Fibroblast of upper back skin (primary cell): ENCODE data around the gene EPSTI1.
"Not testable (repeated sequence)": the region's sequence is repeated elsewhere in the genome, so short reads cannot be mapped to it uniquely, and the experiment has no call there.

Experiments
- DNase-seq: peaks from one replicate; pipeline ENCODE4 v3.0.0-alpha.2; 2013

Gene EPSTI1

DNA sequence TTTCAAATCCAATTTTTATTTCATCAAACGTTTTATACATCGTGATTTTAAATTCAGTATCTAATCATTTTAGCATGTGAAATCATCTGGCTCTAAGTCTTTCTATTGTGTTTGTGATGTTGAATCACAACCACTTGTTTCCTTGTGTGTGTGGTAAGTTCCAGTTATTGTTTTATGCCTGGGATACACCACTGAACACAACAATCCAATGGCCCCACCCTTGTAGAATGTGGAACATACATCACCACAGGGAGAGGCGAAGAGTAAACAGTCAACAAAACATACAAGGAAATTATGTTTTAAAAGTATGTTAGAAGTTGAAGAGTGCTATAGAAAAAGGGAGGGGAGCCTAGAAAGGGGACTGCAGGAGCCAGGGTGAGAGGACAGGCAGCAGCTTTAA, 100.5 kb downstream of the EPSTI1 start:
- DNase-seq, result no peak

DNA sequence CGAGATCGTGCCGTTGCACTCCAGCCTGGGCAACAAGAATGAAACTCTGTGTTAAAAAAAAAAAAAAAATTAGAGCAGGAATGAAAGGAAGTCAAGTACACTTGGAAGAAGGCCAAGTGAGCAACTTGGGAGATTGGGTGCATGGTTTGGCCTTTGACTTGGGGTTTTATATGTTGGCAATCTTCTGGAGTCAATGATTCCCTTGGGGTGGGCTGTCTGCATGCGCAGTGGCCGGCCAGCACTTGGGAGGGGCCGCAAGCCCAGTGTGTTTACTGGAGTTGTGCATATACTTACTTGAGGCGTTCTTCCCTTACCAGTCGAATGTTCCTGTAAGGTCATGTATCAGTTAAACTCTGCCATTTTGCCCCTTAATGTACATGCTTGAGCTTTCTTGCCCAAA, 106.7 kb downstream of the EPSTI1 start:
- DNase-seq, result peak; percentile 25

DNA sequence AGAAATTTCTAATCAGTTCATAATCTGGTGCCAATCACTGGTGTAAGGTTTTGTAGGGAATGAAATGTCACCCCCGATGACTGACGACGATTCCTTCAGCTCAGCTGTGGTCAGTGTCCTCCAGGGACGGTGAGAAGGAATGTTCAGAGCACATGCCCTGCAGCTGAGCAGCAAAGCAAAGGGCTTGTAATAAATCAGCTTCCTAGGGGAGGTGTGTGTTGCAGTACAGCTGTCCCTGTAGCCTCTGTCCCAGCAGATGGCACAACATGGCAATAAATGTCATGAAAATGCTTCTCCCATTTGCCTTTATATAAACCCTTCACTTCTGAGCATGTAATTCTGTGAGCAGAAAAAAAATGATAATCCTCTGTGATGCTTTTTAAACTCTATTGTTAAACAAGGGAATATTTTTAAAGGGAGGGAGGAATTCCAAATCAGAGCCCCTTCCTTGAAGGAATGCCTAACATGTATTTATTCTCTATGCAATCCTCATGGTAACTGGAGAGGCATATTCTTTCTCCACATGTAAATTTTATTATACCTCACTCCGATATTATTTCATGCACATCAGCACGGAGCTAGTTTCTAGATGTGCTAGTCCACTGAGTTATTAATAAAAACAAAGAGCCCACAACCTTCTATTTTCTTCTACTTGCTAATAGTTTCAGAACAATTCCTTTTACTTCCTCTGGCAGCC, 108.1 kb downstream of the EPSTI1 start:
- peak; percentile 83 for DNase-seq

DNA sequence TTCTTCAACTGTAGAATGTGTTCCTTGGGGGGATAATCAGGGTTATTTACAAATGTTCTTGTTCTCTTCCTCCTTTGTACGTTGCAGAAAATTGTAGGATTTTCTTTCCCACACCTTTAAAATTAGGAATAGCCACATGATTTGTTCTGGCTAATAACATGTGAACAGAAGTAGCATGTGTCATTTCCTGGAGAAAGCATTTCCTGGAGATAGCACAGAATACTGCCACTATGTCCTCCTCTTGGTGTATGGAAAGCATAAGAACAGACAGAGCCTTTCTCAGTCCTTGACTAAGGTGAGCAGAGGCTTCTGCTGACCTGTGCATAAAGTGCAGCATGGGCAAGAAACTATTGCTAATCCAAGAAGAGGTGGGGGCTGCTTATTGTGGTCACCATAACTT, 108.9 kb downstream of the EPSTI1 start:
- DNase-seq, result no peak

DNA sequence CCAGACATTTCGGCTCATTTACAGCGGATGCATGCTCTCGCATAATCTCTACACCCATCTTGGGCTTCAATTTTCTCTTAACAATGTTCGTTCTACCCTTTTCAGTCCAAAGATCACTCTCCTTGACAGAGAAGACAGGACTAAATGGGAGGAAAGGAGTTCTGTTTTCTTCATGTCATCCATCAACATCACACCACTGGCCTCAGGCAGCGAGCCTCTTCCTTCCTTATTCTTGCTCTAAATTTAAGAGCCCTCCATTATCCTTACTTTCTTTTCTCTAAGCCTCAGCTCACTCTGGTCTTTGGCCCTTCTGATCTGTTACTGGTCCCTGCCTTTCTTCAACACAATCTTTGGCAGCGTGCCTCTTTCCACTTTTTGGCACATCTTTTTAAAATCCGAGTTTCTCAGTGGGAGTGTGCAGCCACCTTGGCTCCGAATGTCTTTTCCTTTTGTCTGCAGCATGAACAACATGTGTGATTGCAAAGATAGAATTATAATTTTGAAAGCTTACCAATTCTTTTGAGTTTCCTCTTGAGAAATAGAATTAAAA, 111.9 kb downstream of the EPSTI1 start:
- DNase-seq, result peak; percentile 50

DNA sequence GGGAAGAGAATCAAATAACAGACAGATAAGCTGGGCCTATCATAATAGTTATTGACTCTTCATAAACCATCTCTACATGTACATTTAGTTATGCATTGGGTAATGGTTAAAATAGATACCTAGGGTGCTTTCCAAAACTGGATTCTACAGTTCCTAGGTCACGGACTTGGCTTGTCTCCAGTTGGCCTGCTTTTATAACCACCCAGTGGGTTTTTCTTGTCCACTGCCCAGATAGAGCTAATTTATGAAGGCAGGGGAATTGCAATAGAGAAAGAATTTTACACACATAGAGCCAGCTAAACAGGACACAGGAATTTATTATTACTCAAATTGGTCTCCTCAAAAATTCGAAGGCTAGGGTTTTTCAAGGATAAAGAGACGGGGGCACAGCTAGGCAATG, 113.3 kb downstream of the EPSTI1 start:
- DNase-seq, result peak; percentile 82

DNA sequence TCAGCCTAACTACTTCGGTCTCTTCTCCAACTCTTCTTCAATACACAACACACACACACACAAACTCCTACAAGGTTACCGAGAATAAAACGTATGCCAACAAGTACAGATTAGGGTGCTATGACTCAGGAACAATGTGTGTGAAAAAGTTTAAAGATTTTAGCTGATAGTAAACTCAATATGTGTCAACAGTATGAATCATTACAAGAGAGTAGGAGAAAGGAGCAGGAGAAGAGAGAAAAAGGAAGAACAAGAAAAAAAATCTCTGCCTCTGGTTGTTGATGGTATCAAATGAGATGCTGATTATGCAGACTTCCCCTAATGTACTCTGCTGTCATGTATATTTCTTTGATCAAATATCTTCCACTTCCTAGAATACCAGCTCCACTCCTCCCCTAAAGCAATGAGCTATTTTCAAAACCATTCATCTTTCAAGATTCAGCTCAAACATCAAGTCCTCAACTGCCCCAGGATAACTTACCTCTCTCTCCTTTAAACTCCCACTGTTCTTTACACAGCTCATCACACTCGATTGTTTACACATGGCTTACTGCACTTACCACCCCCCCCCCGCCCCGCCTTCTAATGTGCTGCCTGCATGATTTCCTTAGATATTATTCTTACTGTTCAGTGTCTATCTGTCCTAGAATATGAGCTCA, 115.0 kb downstream of the EPSTI1 start:
- peak; percentile 62 for DNase-seq

DNA sequence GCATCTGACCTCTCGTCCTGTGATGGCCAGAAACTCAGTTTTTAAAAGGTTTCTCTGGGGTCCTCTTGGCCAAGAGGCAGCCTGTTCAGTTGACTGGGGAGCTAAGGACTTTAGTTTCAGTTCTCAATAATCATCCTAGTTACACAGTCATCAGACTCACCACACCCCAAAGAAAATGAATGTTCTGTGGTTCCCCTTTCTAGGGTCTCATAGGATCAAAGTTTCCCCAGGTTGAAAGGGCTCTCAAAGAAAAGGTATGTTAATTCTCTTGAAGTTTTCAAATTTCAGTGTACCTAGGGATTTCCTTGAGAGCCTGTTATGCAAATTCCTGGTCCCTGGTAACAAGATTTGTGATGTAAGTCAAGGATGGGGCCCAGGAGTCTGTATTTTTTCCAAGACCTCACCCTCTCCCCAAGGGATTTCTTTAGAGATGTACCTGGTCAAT, 115.7 kb downstream of the EPSTI1 start:
- DNase-seq, result no peak

DNA sequence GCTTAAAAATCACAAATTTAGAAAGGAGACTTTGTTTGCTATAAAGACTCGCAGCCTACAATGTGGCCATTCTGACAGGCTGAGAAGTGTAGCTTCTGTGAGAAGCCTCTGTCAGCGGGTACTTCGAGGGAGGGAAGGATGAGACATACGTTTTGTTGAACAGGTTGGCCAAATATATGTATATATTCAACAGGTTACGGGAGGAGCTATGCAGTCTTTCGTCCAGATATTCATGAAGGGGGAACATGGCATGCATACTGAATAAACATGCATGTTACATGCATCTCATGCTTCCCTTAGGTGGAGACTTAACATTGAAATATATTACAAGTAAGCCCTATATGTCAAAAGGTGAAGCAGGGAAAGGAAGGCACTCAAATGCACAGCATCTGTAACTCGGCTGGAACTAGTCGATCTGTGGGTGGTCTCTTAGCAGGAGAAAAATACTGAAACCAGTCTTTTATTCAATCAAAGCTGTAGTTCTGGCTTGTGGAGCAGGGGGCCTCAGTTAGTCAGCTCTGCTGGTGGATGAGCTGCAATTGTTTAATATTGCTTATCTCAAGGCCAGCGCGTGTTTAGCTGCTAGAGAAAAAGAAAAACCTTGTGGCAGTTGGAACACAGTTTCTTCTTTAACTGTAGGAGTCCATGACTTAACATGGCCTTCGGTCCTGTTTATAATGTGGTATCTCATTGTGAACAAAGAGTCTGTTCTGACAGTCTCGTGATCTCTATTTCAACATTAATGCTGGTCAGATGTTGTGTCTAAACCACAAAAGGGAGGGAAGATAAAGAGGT, 116.4 kb downstream of the EPSTI1 start:
- peak; percentile 68 for DNase-seq

DNA sequence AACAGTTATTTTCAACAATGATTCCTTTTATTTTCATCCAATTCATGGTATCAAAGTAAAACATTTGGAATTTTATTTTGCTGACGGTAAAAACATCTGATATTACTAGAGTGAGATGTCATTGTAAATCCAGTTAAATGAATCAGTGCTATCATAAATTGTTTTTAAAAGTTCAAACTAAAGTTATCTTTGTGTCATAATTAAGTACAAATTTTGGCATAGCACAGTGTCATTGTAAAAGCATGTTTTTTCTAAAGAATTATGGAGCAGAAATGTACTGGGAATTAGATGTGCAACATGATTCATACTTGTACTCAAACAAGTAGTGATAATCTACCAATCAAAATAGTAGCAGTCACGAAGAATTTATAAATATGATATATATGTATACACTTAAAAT, 117.8 kb downstream of the EPSTI1 start:
- DNase-seq, result no peak

DNA sequence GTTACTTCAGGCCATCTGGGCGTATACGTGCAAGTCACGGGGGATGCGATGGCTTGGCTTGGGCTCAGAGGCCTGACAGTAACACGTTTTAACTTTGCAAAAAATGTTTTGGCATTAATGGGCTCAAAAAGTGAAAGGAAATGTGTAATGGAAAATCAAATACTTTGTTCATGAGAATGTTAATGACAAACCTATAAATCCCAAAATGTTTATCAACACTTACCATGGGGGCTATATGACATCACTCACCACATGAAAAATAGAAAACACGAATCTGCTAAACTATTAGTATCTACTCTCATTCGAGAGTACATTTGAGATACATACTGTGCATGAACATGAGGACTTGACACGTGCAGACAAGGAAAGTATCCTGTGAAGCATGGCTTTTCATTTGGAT, 119.0 kb downstream of the EPSTI1 start:
- DNase-seq, result peak; percentile 50

DNA sequence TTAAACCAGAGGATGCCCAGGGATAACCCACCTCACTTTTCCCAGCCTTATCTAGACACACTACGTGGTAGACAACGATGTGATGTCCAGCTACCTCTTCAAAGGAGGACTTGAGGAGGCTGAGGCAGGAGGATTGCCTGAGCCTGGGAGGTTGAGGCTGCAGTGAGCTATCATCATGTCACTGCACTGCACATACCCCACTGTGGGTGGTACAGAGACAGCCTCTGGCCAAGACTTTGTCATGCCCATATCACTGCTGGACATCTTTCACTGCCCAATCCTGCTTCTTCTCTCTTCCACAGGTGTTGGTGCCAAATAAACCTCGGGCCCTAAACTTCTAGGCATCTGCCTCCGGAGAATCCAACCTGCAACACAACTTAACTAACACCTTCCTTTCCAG, 124.8 kb downstream of the EPSTI1 start:
- no peak for DNase-seq

DNA sequence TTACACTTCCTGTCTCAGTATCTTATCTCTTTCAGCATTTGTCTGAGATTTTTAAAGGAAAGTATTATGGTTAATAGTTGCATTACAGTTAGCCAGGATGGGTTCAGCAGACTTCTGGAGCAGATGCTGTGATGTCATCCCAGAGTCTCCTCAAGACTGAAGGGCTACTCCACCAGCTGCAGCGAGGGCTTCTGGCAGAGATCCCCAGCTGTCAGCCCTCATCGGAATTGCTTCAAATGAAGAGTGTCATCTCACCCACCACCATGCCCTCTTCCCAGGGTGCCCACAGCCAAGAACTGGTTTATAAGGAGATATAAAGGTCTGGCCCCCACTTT, 126.3 kb downstream of the EPSTI1 start:
- no peak for DNase-seq

DNA sequence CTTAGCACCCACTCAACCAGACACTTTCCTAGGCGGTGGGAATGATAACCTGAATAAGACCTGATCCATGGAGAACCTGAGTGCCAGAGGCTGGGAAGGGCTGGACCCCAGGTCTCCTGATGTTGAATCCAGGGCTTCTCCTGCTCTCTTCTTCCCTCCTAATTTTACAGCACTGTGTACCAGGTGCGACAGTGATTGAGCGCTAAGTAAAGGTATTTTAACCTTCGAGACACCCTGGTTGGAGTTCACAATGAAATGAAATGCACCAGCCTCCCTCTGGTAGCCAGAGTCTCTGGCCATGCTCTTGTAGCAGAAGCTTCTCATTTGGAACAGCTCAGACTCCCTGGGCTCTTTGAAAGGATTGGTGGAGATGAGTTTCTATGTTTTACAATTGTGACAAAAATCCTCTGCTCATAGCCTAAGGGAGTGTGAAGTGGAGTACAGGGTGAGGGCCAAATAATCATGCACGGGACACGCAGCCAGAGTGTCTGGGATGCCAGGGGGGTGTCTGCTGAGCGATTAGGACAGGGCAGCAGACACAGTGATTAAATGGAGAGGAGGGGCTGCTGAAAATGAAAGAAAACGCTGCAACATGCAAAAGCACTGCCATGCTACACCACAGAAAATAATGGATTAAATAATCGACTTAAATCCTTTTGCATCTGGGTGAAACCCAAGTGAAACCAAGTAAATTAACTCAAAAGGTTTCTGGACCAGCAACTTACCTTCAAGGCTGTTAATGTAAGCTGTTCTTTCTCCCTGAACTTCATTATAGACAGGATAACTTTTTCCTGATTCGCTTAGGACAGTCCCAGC, 126.9 kb downstream of the EPSTI1 start:
- DNase-seq, result no peak

DNA sequence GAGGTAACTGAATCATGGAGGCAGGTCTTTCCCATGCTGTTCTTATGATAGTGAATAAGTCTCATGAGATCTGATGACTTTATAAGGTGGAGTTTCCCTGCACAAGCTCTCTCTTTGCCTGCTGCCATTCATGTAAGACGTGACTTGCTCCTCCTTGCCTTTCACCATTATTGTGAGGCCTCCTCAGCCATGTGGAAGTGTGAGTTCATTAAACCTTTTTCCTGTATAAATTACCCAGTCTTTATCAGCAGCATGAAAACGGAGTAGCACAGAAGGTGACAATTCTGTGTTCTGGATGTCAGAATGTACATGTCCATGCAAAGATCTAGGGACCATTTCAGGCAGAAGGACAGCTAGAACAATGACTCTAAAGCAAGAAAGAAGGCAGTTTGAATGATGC, 129.7 kb downstream of the EPSTI1 start:
- DNase-seq, result not testable (repeated sequence)

DNA sequence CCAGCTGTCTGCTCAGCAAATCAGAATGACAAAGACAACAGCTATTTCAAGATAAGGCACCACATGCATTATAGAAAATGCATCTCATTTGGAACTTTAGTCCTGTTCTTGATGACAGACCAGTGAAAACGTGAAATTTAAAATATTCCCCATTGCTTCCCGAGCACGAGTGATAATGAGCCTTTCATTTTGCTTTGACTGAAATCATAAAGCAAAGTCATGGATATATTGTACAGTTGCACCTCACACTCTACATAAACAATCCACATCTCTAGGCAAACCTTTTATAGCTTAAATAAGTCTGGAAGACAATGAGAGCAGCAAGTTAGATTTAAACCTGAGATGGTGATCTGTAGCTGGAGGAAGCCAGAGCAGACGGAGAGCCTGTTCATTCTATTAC, 131.6 kb downstream of the EPSTI1 start:
- no peak for DNase-seq

DNA sequence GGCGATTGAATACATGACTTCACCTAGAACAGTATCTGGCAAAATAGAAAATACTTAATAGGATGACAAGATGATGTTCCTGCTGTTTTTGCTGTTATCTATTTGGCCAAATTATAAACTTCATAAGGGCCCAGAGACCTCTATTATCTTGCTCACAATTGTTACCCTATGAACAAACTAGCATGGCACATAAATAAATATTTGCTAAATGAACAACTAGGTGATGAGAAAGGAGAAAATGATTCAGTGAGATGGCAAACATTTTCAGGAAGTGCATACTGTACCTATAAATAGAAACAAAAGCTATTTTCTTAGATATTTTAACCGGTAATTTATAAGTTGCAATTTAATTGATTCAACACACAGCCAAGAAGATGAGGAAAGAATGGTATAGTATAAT, 132.3 kb downstream of the EPSTI1 start:
- no peak for DNase-seq

DNA sequence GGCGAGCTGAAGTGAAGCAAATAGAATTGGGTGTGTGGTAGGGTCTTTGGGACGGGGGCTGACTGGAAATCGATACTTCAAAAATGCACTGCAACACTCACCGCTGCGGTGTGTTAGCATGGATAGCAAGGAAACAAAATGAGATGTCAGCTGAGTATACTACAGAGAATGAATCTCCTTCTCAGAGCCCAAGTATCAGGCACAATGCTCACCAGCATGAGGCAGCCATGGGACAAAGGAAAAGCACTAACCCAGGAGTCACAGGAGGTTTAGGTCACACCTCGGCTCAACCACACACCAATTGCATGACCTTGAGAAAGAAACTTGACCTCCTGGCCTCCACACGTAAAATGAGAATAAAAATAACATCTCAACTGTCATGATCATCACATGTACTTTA, 136.6 kb downstream of the EPSTI1 start:
- no peak for DNase-seq

DNA sequence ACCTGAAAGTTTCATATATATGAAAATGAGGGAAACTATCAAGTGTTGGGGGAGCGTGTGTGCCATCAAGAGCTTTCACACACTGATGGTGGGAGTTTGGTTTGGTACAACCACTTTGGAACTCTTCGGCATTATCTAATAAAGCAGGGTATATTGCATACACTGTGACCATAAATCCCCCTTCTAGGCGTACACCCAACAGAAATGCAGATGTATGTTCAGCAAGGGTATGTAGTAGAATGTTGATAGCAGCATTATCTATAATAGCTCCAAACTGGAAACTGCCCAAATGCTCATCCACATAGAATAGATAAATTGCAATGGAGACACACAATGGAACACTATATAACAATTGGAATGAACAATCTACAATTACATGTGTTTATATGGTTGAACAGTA, 139.9 kb downstream of the EPSTI1 start:
- no peak for DNase-seq

DNA sequence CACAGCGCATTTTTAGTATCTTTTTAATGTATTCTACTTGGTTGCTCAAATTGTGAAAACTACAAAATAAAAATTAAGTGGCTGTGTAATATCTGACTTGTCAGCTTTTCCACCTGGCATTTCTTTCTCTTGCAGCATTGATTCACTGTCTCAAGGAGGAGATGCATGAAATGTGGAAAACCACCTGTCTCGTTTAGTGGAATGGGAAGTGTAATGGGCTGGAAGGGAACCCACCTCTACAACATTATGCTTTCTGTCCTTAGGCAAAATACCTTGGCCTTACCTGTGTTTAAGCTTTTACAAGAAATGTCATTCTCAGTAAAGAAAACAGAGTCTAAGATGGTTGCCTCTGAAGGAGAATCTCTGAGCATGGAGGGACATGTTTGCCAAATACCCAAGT, 142.8 kb downstream of the EPSTI1 start:
- no peak for DNase-seq

DNA sequence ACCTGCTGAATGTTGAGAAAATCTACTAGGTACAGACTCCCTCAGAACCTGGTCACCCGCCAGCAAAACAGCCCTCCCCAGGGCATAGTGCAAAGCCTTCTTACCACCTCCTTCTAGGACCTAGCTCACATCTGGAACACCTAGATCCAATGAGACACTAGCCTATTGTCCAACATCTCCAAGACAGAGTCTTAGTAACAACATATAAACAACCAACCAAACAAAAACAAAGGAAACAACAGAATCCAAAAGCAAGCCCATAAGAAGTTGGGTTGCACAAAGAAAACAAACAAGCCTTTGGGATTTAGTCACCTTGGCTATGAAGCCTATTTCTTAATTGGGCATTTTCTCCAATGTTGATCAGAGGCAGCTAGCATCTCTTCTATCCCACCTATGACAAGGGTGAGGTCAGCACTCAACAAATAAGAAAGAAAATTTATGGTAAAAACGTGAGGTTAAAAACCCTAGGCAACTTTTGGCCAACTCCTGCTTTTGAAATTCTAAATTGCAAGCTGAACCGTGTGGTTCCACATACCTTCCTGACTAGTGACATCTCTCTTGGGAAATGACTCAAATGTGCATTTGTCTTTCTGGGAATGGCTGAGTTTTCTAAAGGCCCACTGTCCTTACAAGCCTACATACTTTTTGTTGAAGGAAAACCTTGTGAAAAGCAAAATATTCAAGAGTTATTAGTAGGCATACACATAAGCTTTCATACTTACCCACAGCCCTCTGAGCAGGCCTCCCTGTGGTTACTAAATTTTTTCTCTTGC, 144.0 kb downstream of the EPSTI1 start:
- peak; percentile 96 for DNase-seq
